Heart right ventricle (tissue), 16 donors: ENCODE measurements around the gene ASMTL. TPM values are rescaled to one million over a fixed set of nuclear protein-coding genes. Genes with fewer than 3 reads are reported as not detected.

Experiments
- ATAC-seq, 8 donors: fragments of 200-7000 bp; cut with Tn5 transposase; one replicate each; pipeline ENCODE4 v1.9.1; 2020; ENCODE audit warnings: mild to moderate bottlenecking in 8 of 8, moderate library complexity in 8 of 8, moderate number of reproducible peaks in 1 of 8
- DNase-seq, 2 donors: peaks; one replicate each; pipeline ENCODE4 v3.0.0-alpha.2; 2020
- H3K27ac ChIP-seq, 10 donors: fragments of 200-600 bp; sonication (generic) in 2 of 10; one replicate each; pipeline versions ENCODE4 v1.5.0 to v1.8.0; 2020 to 2022; ENCODE audit warnings: mild to moderate bottlenecking in 3 of 10
- H3K27me3 ChIP-seq, 7 donors: fragments of 200-600 bp; one replicate each; pipeline ENCODE4 v1.8.0; 2021 to 2022; ENCODE audit warnings: mild to moderate bottlenecking in 2 of 7
- H3K36me3 ChIP-seq, 9 donors: fragments of 200-600 bp; sonication (generic) in 1 of 9; one replicate each; pipeline versions ENCODE4 v1.5.0 to v1.8.0; 2020 to 2022; ENCODE audit warnings: mild to moderate bottlenecking in 2 of 9
- H3K4me1 ChIP-seq, 9 donors: fragments of 200-600 bp; sonication (generic) in 1 of 9; one replicate each; pipeline versions ENCODE4 v1.5.0 to v1.8.0; 2020 to 2022; ENCODE audit warnings: mild to moderate bottlenecking in 4 of 9
- H3K4me3 ChIP-seq, 10 donors: fragments of 200-600 bp; sonication (generic) in 2 of 10; one replicate each; pipeline versions ENCODE4 v1.5.0 to v1.8.0; 2020 to 2022; ENCODE audit warnings: mild to moderate bottlenecking in 7 of 10, moderate library complexity in 2 of 10
- H3K9me3 ChIP-seq, 11 donors: fragments of 200-600 bp in 10 of 11; sonication (generic) in 2 of 11; one replicate each; pipeline versions ENCODE4 v1.5.0 to v1.8.0; 2013 to 2022; ENCODE audit warnings: mild to moderate bottlenecking in 2 of 11, control low read depth in 1 of 11, moderate library complexity in 1 of 11
- WGBS, 2 donors: extraction: QIAGEN DNeasy Blood & Tissue Kit; methylation state at CpG; one replicate each; pipeline ENCODE4 v1.1.7; 2013; ENCODE audit warnings: inconsistent platforms in 1 of 2; 5-methylcytosine and 5-hydroxymethylcytosine counted together
- intact Hi-C, 10 donors: fragments of 100-400 bp; cut with DNase I; formaldehyde crosslinking; loops; one replicate each; pipeline versions ENCODE4 v1.11.1 to v1.14.2; 2022
- polyA plus RNA-seq, 2 donors: library from polyadenylated mRNA; stranded (reverse); fragments of 200-250 nt; gene quantifications; one replicate each; pipeline ENCODE4 v1.2.3, GENCODE V29; 2013
- total RNA-seq, 10 donors: library from RNA; stranded (reverse); fragmentation: NEBNext Ultra II Directional in 3 of 10; extraction: Animal tissue kit (Norgen Biotek cat#: 25700) in 3 of 10; gene quantifications; one replicate each; pipeline versions ENCODE4 v1.2.1 to v1.2.4, GENCODE V29; 2021 to 2023
- TF ChIP-seq, protein P1 (sequence below), 9 donors: fragments of 200-600 bp; sonication (generic) in 2 of 9; IDR thresholded peaks; one replicate each; pipeline versions ENCODE4 v1.5.0 to v1.8.0; 2021 to 2022; ENCODE audit warnings: antibody characterized with exemption in 9 of 9, mild to moderate bottlenecking in 5 of 9, moderate library complexity in 1 of 9
- donor health status: Arrhythmogenic right ventricular cardiomyopathy.
- donor health status: ischemic (EF 13 %, LVEDD 7.1; RV severe dilation, severe dysfunction).
- donor health status: healthy with polysubstance abuse.
- donor health status: DM: no; HTN: yes; CAD: no.
- donor health status: DM: no; HTN: no; CAD: no.
- donor health status: ischemic (EF 25% LVEDD 6.9; RV normal size, moderate dysfunction).
- donor health status: ischemic (EF 25% LVEDD 5.7; RV mildly dilated, moderate dysfunction).
- donor health status: healthy.
- donor health status: DM: yes; HTN: yes; CAD: no.
- donor health status: Ischemic cardiomyopathy.
- donor health status: ischemic (EF 35%, LVEDD 5.7; RV mildly dilated, moderate dysfunction).
- donor health status: nonischemic (EF 11% LVEDD 7.7; RV severe dilation, severe dysfunction).
- donor health status: DM: yes; HTN: yes; CAD: no.
- donor health status: PGD.
- donor health status: ischemic (EF 29% LVEDD 5.4; RV normal size, mild dysfunction).
- donor health status: nonischemic (EF 23%, LVEDD 6.1; RV moderate dilation, normal function).

The ASMTL gene
- total and polyA plus RNA-seq, 12 donors: 16.6 to 50.6 (median 38.3) TPM

GRCh38 chrX:1361910-1362309 is 90.8 kb downstream of the ASMTL start:
- Histone ChIP-seq H3K27me3 (no peaks in the 10 kb centered on the region), H3K4me3 (no peak overlapping the region), H3K4me1 (no peaks in the 10 kb centered on the region), H3K36me3 (peaks cover 0 to 75% (median 13%) of the 10 kb centered on the region in 9 donors), H3K9me3 (peaks cover 0 to 11% (median 9%) of the 10 kb centered on the region in 11 donors), H3K27ac (no peak overlapping the region)
- WGBS, 2 donors: 95 to 96% methylated on average over 2 of the region's 2 CpGs
- ATAC-seq (no peak), DNase-seq (no peak)
- intact Hi-C loops: no loop called here
- TF ChIP-seq, protein P1, sequence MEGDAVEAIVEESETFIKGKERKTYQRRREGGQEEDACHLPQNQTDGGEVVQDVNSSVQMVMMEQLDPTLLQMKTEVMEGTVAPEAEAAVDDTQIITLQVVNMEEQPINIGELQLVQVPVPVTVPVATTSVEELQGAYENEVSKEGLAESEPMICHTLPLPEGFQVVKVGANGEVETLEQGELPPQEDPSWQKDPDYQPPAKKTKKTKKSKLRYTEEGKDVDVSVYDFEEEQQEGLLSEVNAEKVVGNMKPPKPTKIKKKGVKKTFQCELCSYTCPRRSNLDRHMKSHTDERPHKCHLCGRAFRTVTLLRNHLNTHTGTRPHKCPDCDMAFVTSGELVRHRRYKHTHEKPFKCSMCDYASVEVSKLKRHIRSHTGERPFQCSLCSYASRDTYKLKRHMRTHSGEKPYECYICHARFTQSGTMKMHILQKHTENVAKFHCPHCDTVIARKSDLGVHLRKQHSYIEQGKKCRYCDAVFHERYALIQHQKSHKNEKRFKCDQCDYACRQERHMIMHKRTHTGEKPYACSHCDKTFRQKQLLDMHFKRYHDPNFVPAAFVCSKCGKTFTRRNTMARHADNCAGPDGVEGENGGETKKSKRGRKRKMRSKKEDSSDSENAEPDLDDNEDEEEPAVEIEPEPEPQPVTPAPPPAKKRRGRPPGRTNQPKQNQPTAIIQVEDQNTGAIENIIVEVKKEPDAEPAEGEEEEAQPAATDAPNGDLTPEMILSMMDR (IDR thresholded peaks at IDR 0.05): no peak

DNA sequence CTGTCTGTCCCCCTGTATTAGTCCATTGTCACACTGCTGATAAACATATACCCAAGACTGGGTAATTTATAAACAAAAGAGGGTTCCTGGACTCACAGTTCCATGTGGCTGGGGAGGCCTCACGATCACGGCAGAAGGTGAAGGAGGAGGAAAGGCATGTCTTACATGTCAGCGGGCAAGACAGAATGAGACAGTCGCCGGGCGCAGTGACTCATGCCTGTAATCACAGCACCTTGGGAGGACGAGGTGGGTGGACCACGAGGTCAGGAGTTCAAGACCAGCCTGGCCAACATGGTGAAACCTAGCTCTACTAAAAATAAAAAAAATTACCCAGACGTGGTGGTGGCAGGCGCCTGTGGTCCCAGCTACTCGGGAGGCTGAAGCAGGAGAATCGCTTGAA is 91.4 kb downstream of the ASMTL start:
- ATAC-seq (no peak), DNase-seq (no peak)
- peaks cover 0 to 11% (median 9%) of the 10 kb centered on the region in 11 donors for H3K9me3 ChIP-seq
- TF ChIP-seq, protein P1 (IDR thresholded peaks at IDR 0.05): no peak
- H3K36me3 ChIP-seq: peaks cover 0 to 80% (median 13%) of the 10 kb centered on the region in 9 donors
- 80 to 82% methylated on average over 12 of the region's 12 CpGs for WGBS, 2 donors
- intact Hi-C loops: no loop called here
- H3K4me3 ChIP-seq: no peak overlapping the region
- H3K27me3 ChIP-seq: no peaks in the 10 kb centered on the region
- no peak overlapping the region for H3K27ac ChIP-seq
- H3K4me1 ChIP-seq: no peaks in the 10 kb centered on the region

DNA sequence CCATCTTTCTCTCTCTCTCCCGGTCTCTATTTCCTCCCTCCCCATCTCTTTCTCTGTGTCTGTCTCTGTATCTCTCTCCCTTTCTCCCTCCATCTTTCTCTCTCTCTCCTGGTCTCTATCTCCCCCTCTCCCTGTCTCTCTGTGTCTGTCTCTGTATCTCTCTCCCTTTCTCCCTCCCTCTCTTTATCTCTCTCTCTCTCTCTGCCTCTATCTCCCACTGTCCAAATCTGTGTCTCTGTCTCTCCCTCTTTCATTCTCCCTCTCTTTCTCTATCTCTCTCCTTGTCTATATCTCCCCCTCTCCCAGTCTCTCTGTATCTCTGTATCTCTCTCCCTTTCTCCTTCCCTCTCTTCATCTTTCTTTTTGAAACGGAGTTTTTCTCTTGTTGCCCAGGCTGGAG is 92.5 kb downstream of the ASMTL start:
- intact Hi-C loops: no loop called here
- 81 to 86% methylated on average over 2 of the region's 2 CpGs for WGBS, 2 donors
- Histone ChIP-seq H3K4me3 (no peak overlapping the region), H3K27ac (no peak overlapping the region), H3K27me3 (no peaks in the 10 kb centered on the region), H3K36me3 (peaks cover 0 to 80% (median 13%) of the 10 kb centered on the region in 9 donors), H3K9me3 (peaks cover 0 to 11% (median 9%) of the 10 kb centered on the region in 11 donors), H3K4me1 (peaks cover 0 to 5% (median 0%) of the 10 kb centered on the region in 9 donors)
- TF ChIP-seq, protein P1 (IDR thresholded peaks at IDR 0.05): no peak
- ATAC-seq (no peak), DNase-seq (no peak)

DNA sequence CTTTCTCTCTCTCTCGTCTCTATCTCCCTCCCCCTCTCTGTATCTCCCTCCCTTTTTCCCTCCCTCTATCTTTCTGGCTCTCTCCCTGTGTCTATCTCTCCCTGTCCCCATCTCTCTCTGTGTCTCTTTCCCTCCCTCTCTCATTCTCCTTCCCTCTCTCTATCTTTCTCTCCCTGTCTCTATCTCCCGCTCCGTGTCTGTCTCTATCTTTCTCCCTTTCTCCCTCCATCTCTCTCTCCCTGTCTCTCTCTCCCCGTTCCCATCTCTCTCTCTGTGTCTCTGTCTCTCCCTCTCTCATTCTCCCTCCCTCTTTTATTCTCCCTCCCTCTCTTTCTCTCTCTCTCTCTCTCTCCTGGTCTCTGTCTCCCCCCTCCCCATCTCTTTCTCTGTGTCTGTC is 93.2 kb downstream of the ASMTL start:
- H3K27ac ChIP-seq: no peak overlapping the region
- peaks cover 0 to 5% (median 0%) of the 10 kb centered on the region in 9 donors for H3K4me1 ChIP-seq
- intact Hi-C loops: no loop called here
- no peaks in the 10 kb centered on the region for H3K27me3 ChIP-seq
- 76 to 84% methylated on average over 4 of the region's 4 CpGs for WGBS, 2 donors
- H3K9me3 ChIP-seq: peaks cover 0 to 11% (median 9%) of the 10 kb centered on the region in 11 donors
- H3K36me3 ChIP-seq: peaks cover 0 to 74% (median 13%) of the 10 kb centered on the region in 9 donors
- ATAC-seq (no peak), DNase-seq (no peak)
- no peak overlapping the region for H3K4me3 ChIP-seq
- TF ChIP-seq, protein P1 (IDR thresholded peaks at IDR 0.05): no peak
